GM21423 (cell line): ENCODE results near the gene TNS4.

ENCODE experiments used
- ATAC-seq: cut with Tn5 transposase; IDR thresholded peaks from one replicate; pipeline ENCODE4 v1.9.1; 2021; ENCODE audit warnings: mild to moderate bottlenecking, moderate library complexity; ENCODE audit not compliant: unreplicated experiment

TNS4 gene

GRCh38 chr17:40536295-40537171 is 35.1 kb upstream of the TNS4 start:
- no peak for ATAC-seq

- ATAC-seq = no peak
Measured at GRCh38 chr17:40535924-40536294, 34.5 kb upstream of the TNS4 start.

- no peak for ATAC-seq
Measured at GRCh38 chr17:40535438-40535837, 34.0 kb upstream of the TNS4 start.

GRCh38 chr17:40534371-40535189 is 33.2 kb upstream of the TNS4 start:
- no peak for ATAC-seq

GRCh38 chr17:40533896-40534295 is 32.5 kb upstream of the TNS4 start:
- no peak for ATAC-seq

- ATAC-seq = no peak
Measured at GRCh38 chr17:40532520-40533253, 31.3 kb upstream of the TNS4 start.

GRCh38 chr17:40531051-40531991 is 29.9 kb upstream of the TNS4 start:
- no peak for ATAC-seq

- ATAC-seq = no peak
Measured at GRCh38 chr17:40530531-40530994, 29.1 kb upstream of the TNS4 start.

GRCh38 chr17:40529991-40530390 is 28.6 kb upstream of the TNS4 start:
- ATAC-seq = no peak

GRCh38 chr17:40528692-40529417 is 27.4 kb upstream of the TNS4 start:
- ATAC-seq = no peak

GRCh38 chr17:40526668-40527067 is 25.2 kb upstream of the TNS4 start:
- ATAC-seq = no peak

- ATAC-seq = no peak
Measured at GRCh38 chr17:40525294-40525693, 23.9 kb upstream of the TNS4 start.

GRCh38 chr17:40524243-40524965 is 23.0 kb upstream of the TNS4 start:
- ATAC-seq = no peak

- ATAC-seq = no peak
Measured at GRCh38 chr17:40522961-40523310, 21.5 kb upstream of the TNS4 start.

GRCh38 chr17:40522250-40522960 is 21.0 kb upstream of the TNS4 start:
- ATAC-seq = no peak

- no peak for ATAC-seq
Measured at GRCh38 chr17:40520991-40521453, 19.6 kb upstream of the TNS4 start.

GRCh38 chr17:40519089-40519775 is 17.8 kb upstream of the TNS4 start:
- no peak for ATAC-seq
